SK-N-SH (cell line): ENCODE data around the gene PIEZO2. TPM values are rescaled to one million over a fixed set of nuclear protein-coding genes. Genes with fewer than 3 reads are reported as not detected.

ENCODE experiments used
- CTCF ChIA-PET: fragments of 300-600, 350-600 bp; formaldehyde crosslinking; extraction: SDS; loops from one replicate; lab custom pipeline; 2021; lab: Yijun Ruan, JAX
- POLR2A ChIA-PET: fragments of 350-600 bp; sonication (Branson Sonifier 250); formaldehyde crosslinking; extraction: SDS; loops from one replicate; lab custom pipeline; 2020; ENCODE audit warnings: antibody characterized with exemption, inconsistent platforms; lab: Yijun Ruan, JAX
- DNase-seq: peaks from one replicate; pipeline ENCODE4 v3.0.0; 2012
- H2AFZ ChIP-seq: fragments of 200-600 bp; sonication (generic); 2 replicates; pipeline ENCODE4 v1.8.1; 2016; ENCODE audit warnings: antibody characterized with exemption, mild to moderate bottlenecking, low read depth
- H3F3A ChIP-seq: fragments of 200-600 bp; sonication (generic); replicated peaks from 2 replicates; pipeline ENCODE3; 2016; ENCODE audit warnings: antibody characterized with exemption, mild to moderate bottlenecking; ENCODE audit not compliant: insufficient read depth
- H3K27ac ChIP-seq, 2 experiments: fragments of 200-500 bp in 1 of 2; fragments of 200-600 bp in 1 of 2; sonication (Bioruptor generic) in 1 of 2; sonication (generic), shearing (Covaris generic) in 1 of 2; 2 replicates each; pipeline versions ENCODE4 v1.5.1 to v1.6.1; 2014 to 2016; ENCODE audit warnings: low read depth in 2 of 2, inconsistent platforms in 1 of 2, low read length in 1 of 2, mild to moderate bottlenecking in 1 of 2, mixed read lengths in 1 of 2
- H3K27me3 ChIP-seq: fragments of 200-600 bp; sonication (generic), shearing (Covaris generic); 2 replicates; pipeline ENCODE4 v1.6.1; 2016; ENCODE audit warnings: mixed run types; ENCODE audit not compliant: insufficient read depth
- H3K36me3 ChIP-seq, 2 experiments: fragments of 200-500 bp in 1 of 2; fragments of 200-600 bp in 1 of 2; sonication (Bioruptor generic) in 1 of 2; sonication (generic) in 1 of 2; replicated peaks in 1 of 2; 2 replicates each; pipeline versions ENCODE3 to v1.5.1; 2014 to 2016; ENCODE audit warnings: low read length in 1 of 2, mild to moderate bottlenecking in 1 of 2; ENCODE audit not compliant: insufficient read depth in 2 of 2, control insufficient read depth in 1 of 2
- H3K4me1 ChIP-seq, 2 experiments: fragments of 200-500 bp in 1 of 2; fragments of 200-600 bp in 1 of 2; sonication (Bioruptor generic) in 1 of 2; sonication (generic), shearing (Covaris generic) in 1 of 2; 2 replicates each; pipeline versions ENCODE4 v1.5.1 to v1.6.1; 2014 to 2016; ENCODE audit warnings: low read depth in 1 of 2, low read length in 1 of 2, mixed run types in 1 of 2; ENCODE audit not compliant: insufficient read depth in 2 of 2, control insufficient read depth in 1 of 2
- H3K4me2 ChIP-seq: fragments of 200-600 bp; sonication (generic), shearing (Covaris generic); 2 replicates; pipeline ENCODE4 v1.6.1; 2017; ENCODE audit warnings: mixed run types
- H3K4me3 ChIP-seq, 2 experiments: fragments of 200-500 bp in 1 of 2; fragments of 200-600 bp in 1 of 2; sonication (Bioruptor generic) in 1 of 2; sonication (generic), shearing (Covaris generic) in 1 of 2; 2 replicates each; pipeline versions ENCODE4 v1.5.1 to v1.8.1; 2014 to 2016; ENCODE audit warnings: low read depth in 2 of 2, inconsistent platforms in 1 of 2, low read length in 1 of 2, mild to moderate bottlenecking in 1 of 2, mixed read lengths in 1 of 2, moderate library complexity in 1 of 2
- H3K79me2 ChIP-seq: fragments of 200-600 bp; sonication (generic); 2 replicates; pipeline ENCODE4 v1.8.1; 2017; ENCODE audit warnings: mild to moderate bottlenecking; ENCODE audit not compliant: insufficient read depth
- H3K9ac ChIP-seq: fragments of 200-600 bp; sonication (generic); 2 replicates; pipeline ENCODE4 v1.6.1; 2017; ENCODE audit warnings: mixed run types
- H3K9me2 ChIP-seq: fragments of 200-600 bp; sonication (generic); 2 replicates; pipeline ENCODE4 v1.6.1; 2017; ENCODE audit warnings: mixed run types
- H3K9me3 ChIP-seq: fragments of 200-600 bp; sonication (generic); 2 replicates; pipeline ENCODE4 v1.6.1; 2017; ENCODE audit warnings: mixed run types, mild to moderate bottlenecking, moderate library complexity
- H4K20me1 ChIP-seq: fragments of 200-600 bp; sonication (generic); 2 replicates; pipeline ENCODE4 v1.6.1; 2017; ENCODE audit warnings: mild to moderate bottlenecking, mixed run types; ENCODE audit not compliant: insufficient read depth
- CHD2 ChIP-seq: fragments of 150-350 bp; IDR thresholded peaks from 2 replicates; pipeline ENCODE4 v1.6.1; 2018; ENCODE audit warnings: low read length; ENCODE audit not compliant: partially characterized antibody
- ELF1 ChIP-seq: IDR thresholded peaks from 2 replicates; pipeline ENCODE4 v1.4.0; 2012
- EP300 ChIP-seq, 2 experiments: IDR thresholded peaks; 2 replicates each; pipeline versions ENCODE4 v1.4.0 to v1.6.1; 2012; ENCODE audit warnings: borderline replicate concordance in 1 of 2, low read depth in 1 of 2, low read length in 1 of 2
- EZH2phosphoT487 ChIP-seq: fragments of 200-600 bp; sonication (generic); IDR thresholded peaks from 2 replicates; pipeline ENCODE4 v1.6.1; 2017; ENCODE audit warnings: low read depth, mixed run types, mild to moderate bottlenecking, antibody characterized with exemption, moderate library complexity, borderline replicate concordance
- FOSL2 ChIP-seq: IDR thresholded peaks from 2 replicates; pipeline ENCODE4 v1.4.0; 2012; ENCODE audit warnings: low read depth, mild to moderate bottlenecking, moderate library complexity, borderline replicate concordance
- FOXJ3 ChIP-seq: sonication (generic); formaldehyde crosslinking; IDR thresholded peaks from 2 replicates; pipeline ENCODE4 v1.5.1; 2020; ENCODE audit warnings: mild to moderate bottlenecking, missing genetic modification reagents
- FOXM1 ChIP-seq: IDR thresholded peaks from 2 replicates; pipeline ENCODE4 v1.4.0; 2012; ENCODE audit warnings: low read depth, mild to moderate bottlenecking
- GATA2 ChIP-seq: sonication (generic); formaldehyde crosslinking; IDR thresholded peaks from 2 replicates; pipeline ENCODE4 v1.5.0; 2020; ENCODE audit warnings: mild to moderate bottlenecking, missing genetic modification reagents
- MEF2A ChIP-seq: IDR thresholded peaks from 2 replicates; pipeline ENCODE4 v1.4.0; 2012; ENCODE audit warnings: low read depth, borderline replicate concordance
- NFIC ChIP-seq: IDR thresholded peaks from 2 replicates; pipeline ENCODE4 v1.4.0; 2012; ENCODE audit warnings: borderline replicate concordance
- NRF1 ChIP-seq: IDR thresholded peaks from 2 replicates; pipeline ENCODE4 v1.6.1; 2012; ENCODE audit warnings: low read depth, mild to moderate bottlenecking, low read length
- PBX3 ChIP-seq: IDR thresholded peaks from 2 replicates; pipeline ENCODE4; 2012
- RAD21 ChIP-seq: IDR thresholded peaks from 2 replicates; pipeline ENCODE4 v1.6.1; 2012; ENCODE audit warnings: mild to moderate bottlenecking, low read length
- REST ChIP-seq: IDR thresholded peaks from 2 replicates; pipeline ENCODE4 v1.6.1; 2012; ENCODE audit warnings: mild to moderate bottlenecking, low read depth, low read length, moderate library complexity
- RXRA ChIP-seq: IDR thresholded peaks from 2 replicates; pipeline ENCODE4 v1.4.0; 2012; ENCODE audit warnings: low read depth, mild to moderate bottlenecking, borderline replicate concordance
- SMC3 ChIP-seq: IDR thresholded peaks from 2 replicates; pipeline ENCODE4 v1.6.1; 2012; ENCODE audit warnings: low read depth, low read length, improper control_type of control experiment
- TEAD4 ChIP-seq: IDR thresholded peaks from 2 replicates; pipeline ENCODE4 v1.4.0; 2012; ENCODE audit warnings: mild to moderate bottlenecking, borderline replicate concordance; ENCODE audit not compliant: insufficient read depth
- USF1 ChIP-seq: IDR thresholded peaks from 2 replicates; pipeline ENCODE4 v1.4.0; 2012; ENCODE audit warnings: low read depth, borderline replicate concordance
- WGBS: methylation state at CpG from one replicate; pipeline ENCODE4 v1.1.6; 2017; ENCODE audit warnings: low lambda C conversion rate; 5-methylcytosine and 5-hydroxymethylcytosine counted together
- polyA plus RNA-seq, 3 experiments: library from polyadenylated mRNA; depleted of rRNA; stranded (reverse); fragments of >200 nt; gene quantifications; 2 replicates each; pipeline ENCODE4 v1.2.3, GENCODE V29; 2012
- TF ChIP-seq, protein P1 (sequence below): fragments of 150-350 bp; IDR thresholded peaks from 2 replicates; pipeline ENCODE4 v1.6.1; 2017; ENCODE audit warnings: antibody characterized with exemption, low read length, low read depth, borderline replicate concordance
- TF ChIP-seq, protein P2 (sequence below): fragments of 150-350 bp; IDR thresholded peaks from 2 replicates; pipeline ENCODE4 v1.6.1; 2016; ENCODE audit warnings: mild to moderate bottlenecking, low read depth, low read length

The PIEZO2 gene
- polyA plus RNA-seq, 1 of the 3 experiments (the other 2 are of a cell fraction) = not detected

GRCh38 chr18:11136241-11136640 lies 13.1 kb downstream of the PIEZO2 start:
- H3K36me3 ChIP-seq = no peaks in the 10 kb centered on the region
- H3K27ac ChIP-seq = no peak overlapping the region
- no peaks in the 10 kb centered on the region for H3K79me2 ChIP-seq
- H2AFZ ChIP-seq = no peak overlapping the region
- ChIA-PET POLR2A (no interaction called here), CTCF (no interaction called here)
- DNase-seq = no peak
- H3K9ac ChIP-seq = no peak overlapping the region
- peaks cover 3% of the 10 kb centered on the region; the same call in 1 of the 2 replicates for H3K27me3 ChIP-seq
- H3K4me3 ChIP-seq = no peak overlapping the region
- TF ChIP-seq REST (no peak), FOXJ3 (CRISPR knock-in tag) (no peak), USF1 (no peak), RXRA (no peak), CHD2 (no peak), NFIC (no peak), FOSL2 (no peak), SMC3 (no peak), TEAD4 (no peak), MEF2A (no peak), GATA2 (CRISPR knock-in tag) (no peak), NRF1 (no peak)
- TF ChIP-seq, protein P1, sequence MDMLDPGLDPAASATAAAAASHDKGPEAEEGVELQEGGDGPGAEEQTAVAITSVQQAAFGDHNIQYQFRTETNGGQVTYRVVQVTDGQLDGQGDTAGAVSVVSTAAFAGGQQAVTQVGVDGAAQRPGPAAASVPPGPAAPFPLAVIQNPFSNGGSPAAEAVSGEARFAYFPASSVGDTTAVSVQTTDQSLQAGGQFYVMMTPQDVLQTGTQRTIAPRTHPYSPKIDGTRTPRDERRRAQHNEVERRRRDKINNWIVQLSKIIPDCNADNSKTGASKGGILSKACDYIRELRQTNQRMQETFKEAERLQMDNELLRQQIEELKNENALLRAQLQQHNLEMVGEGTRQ = no peak
- TF ChIP-seq, all 33 proteins: peak for 0
- H4K20me1 ChIP-seq = no peaks in the 10 kb centered on the region
- no peaks in the 10 kb centered on the region for H3F3A ChIP-seq
- H3K4me2 ChIP-seq = no peak overlapping the region
- H3K9me3 ChIP-seq = no peaks in the 10 kb centered on the region
- H3K9me2 ChIP-seq = no peaks in the 10 kb centered on the region
- 0% methylated on average over 2 of the region's 2 CpGs for WGBS
- no peaks in the 10 kb centered on the region for H3K4me1 ChIP-seq

DNA sequence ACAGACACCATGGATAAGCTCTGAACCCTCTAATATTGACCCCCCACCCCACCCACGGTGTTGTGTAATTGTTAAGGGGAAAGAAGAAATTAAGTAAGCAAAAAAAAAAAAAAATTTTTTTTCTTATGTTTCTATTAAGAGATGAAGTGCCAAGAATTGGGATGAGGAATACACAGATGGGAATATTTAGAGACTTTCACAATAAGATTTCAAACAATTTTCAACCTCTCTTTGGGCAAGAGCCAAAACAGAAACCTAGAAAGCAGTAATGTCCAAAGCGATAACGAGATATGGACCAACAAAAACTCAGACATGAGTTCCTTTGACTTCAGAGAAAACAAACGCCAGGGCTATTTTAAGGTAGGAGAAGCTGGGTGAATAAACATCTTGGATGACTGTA lies 14.4 kb downstream of the PIEZO2 start:
- Histone ChIP-seq H3K9ac (no peak overlapping the region), H3K79me2 (no peaks in the 10 kb centered on the region), H4K20me1 (no peaks in the 10 kb centered on the region), H3K4me3 (no peak overlapping the region), H3K36me3 (no peaks in the 10 kb centered on the region), H3K27ac (no peak overlapping the region), H3K27me3 (peaks cover 3% of the 10 kb centered on the region; the same call in 1 of the 2 replicates), H3K4me2 (no peak overlapping the region), H3F3A (no peaks in the 10 kb centered on the region), H3K9me3 (no peaks in the 10 kb centered on the region), H3K9me2 (no peaks in the 10 kb centered on the region), H2AFZ (no peak overlapping the region), H3K4me1 (no peaks in the 10 kb centered on the region)
- DNase-seq = no peak
- 2% methylated on average over 4 of the region's 4 CpGs for WGBS
- ChIA-PET CTCF (no interaction called here), POLR2A (no interaction called here)
- TF ChIP-seq EZH2phosphoT487 (no peak), ELF1 (no peak), USF1 (no peak), NFIC (no peak), RAD21 (no peak), EP300 (IDR thresholded peaks at IDR 0.05; ENCODE audit: borderline replicate concordance in 1 of 2, low read depth in 1 of 2, low read length in 1 of 2) (no peak), FOSL2 (no peak), SMC3 (no peak), FOXM1 (no peak), PBX3 (no peak), RXRA (no peak), MEF2A (no peak)
- TF ChIP-seq, protein P2, sequence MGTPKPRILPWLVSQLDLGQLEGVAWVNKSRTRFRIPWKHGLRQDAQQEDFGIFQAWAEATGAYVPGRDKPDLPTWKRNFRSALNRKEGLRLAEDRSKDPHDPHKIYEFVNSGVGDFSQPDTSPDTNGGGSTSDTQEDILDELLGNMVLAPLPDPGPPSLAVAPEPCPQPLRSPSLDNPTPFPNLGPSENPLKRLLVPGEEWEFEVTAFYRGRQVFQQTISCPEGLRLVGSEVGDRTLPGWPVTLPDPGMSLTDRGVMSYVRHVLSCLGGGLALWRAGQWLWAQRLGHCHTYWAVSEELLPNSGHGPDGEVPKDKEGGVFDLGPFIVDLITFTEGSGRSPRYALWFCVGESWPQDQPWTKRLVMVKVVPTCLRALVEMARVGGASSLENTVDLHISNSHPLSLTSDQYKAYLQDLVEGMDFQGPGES = no peak
